ENCODE data around the gene LSR. TPM values are rescaled to one million over a fixed set of nuclear protein-coding genes. Genes with fewer than 3 reads are reported as not detected.
A peak's percentile ranks its signal among the peaks of the same experiment; 100 is the strongest.
"Not testable (repeated sequence)": the region's sequence is repeated elsewhere in the genome, so short reads cannot be mapped to it uniquely, and the experiment has no call there.

Gene LSR
- total RNA-seq, 1 donor from 2014 or later: 5.4 TPM

DNA sequence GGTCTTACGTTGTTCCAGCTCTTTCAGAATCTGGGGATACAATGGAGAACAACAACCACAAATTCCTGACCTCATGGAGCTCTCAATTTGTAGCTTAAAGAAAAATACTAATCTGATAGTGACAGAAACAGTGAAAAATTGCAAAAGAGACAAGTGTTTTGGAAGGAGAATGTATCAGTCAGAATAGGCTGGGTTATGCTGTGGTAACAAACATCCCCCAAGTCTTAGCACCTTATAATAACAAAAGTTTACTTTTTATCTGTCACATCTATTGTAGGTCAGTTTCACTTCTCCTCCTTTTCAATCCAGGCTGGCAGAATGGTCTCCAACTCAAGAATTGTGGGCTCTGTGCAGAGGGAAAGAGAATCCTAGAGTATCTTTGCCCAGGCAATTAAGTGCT lies 29.8 kb upstream of the LSR start:
- Mint-ChIP-seq H3K36me3 (ENCODE audit: unreplicated experiment) (no peaks in the 10 kb centered on the region), H3K9me3 (ENCODE audit: unreplicated experiment) (peaks cover 4% of the 10 kb centered on the region), H3K27me3 (ENCODE audit: unreplicated experiment) (no peaks in the 10 kb centered on the region), H3K4me1 (ENCODE audit: low read depth, unreplicated experiment) (no peaks in the 10 kb centered on the region), H3K4me3 (ENCODE audit: unreplicated experiment) (peak overlapping the region; percentile 11), H3K27ac (ENCODE audit: unreplicated experiment) (no peak overlapping the region)
- TF ChIP-seq, protein P1, sequence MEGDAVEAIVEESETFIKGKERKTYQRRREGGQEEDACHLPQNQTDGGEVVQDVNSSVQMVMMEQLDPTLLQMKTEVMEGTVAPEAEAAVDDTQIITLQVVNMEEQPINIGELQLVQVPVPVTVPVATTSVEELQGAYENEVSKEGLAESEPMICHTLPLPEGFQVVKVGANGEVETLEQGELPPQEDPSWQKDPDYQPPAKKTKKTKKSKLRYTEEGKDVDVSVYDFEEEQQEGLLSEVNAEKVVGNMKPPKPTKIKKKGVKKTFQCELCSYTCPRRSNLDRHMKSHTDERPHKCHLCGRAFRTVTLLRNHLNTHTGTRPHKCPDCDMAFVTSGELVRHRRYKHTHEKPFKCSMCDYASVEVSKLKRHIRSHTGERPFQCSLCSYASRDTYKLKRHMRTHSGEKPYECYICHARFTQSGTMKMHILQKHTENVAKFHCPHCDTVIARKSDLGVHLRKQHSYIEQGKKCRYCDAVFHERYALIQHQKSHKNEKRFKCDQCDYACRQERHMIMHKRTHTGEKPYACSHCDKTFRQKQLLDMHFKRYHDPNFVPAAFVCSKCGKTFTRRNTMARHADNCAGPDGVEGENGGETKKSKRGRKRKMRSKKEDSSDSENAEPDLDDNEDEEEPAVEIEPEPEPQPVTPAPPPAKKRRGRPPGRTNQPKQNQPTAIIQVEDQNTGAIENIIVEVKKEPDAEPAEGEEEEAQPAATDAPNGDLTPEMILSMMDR (IDR thresholded peaks at IDR 0.05; ENCODE audit: partially characterized antibody, unreplicated experiment): no peak
- no peak for DNase-seq

DNA sequence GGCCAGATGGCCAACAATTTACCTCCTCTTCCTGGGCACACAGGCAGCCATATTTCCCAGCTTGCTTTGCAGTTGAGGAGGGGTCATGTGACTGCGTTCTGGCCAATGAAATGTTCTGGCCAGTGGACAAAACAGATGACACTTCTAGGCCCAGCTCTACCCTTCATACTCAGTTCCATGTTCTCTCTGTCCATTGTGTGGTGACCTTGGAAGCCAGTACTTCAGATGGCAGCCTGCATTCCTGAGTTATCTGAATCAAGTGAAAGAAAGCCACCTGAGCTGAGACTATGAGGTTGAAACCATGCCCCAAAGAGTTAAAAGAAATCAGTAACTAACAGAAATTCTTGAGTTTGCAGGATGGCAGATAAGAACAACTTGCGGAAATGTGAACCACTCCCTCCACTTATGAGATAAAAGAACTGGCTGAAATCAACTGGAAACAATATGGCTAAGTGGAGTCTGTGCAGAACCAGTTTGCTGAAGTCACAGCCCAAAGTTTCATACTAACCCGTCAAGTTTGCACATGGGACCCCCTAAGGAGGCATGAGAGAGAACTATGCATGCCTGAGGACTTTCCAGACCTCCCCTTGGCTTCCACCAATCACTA lies 28.4 kb upstream of the LSR start:
- Mint-ChIP-seq H3K36me3 (ENCODE audit: unreplicated experiment) (no peaks in the 10 kb centered on the region), H3K4me1 (ENCODE audit: low read depth, unreplicated experiment) (no peaks in the 10 kb centered on the region), H3K27me3 (ENCODE audit: unreplicated experiment) (no peaks in the 10 kb centered on the region), H3K9me3 (ENCODE audit: unreplicated experiment) (peaks cover 3% of the 10 kb centered on the region), H3K4me3 (ENCODE audit: unreplicated experiment) (no peak overlapping the region), H3K27ac (ENCODE audit: unreplicated experiment) (no peak overlapping the region)
- TF ChIP-seq, protein P1 (IDR thresholded peaks at IDR 0.05; ENCODE audit: partially characterized antibody, unreplicated experiment): no peak
- no peak for DNase-seq

DNA sequence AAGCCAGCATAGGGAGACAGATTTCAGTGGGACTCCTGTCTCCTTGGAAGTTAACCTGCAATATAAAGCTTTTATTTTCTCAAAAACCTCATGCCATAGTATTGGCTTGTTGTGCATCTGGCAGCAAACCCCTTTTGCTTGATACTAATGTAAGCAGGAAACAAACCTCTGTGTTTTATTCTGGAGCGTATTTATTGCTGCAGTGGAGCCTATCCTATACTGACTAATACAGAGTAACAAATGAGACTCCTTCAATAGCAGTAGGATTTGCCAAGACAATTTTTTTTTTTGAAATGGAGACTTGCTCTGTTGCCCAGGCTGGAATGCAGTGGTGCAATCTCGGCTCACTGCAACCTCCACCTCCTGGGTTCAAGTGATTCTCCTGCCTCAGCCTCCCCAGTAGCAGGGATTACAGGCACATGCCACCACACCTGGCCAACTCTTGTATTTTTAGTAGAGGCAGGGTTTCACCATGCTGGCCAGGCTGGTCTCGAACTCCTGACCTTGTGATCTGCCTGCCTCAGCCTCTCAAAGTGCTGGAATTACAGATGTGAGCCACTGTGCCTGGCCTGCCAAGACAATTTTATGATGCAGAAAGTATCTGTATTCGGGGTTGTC lies 27.7 kb upstream of the LSR start:
- H3K9me3 Mint-ChIP-seq (ENCODE audit: unreplicated experiment); H3K27ac Mint-ChIP-seq (ENCODE audit: unreplicated experiment); H3K4me1 Mint-ChIP-seq (ENCODE audit: low read depth, unreplicated experiment); H3K27me3 Mint-ChIP-seq (ENCODE audit: unreplicated experiment); DNase-seq; H3K4me3 Mint-ChIP-seq (ENCODE audit: unreplicated experiment); H3K36me3 Mint-ChIP-seq (ENCODE audit: unreplicated experiment): not testable (repeated sequence)

DNA sequence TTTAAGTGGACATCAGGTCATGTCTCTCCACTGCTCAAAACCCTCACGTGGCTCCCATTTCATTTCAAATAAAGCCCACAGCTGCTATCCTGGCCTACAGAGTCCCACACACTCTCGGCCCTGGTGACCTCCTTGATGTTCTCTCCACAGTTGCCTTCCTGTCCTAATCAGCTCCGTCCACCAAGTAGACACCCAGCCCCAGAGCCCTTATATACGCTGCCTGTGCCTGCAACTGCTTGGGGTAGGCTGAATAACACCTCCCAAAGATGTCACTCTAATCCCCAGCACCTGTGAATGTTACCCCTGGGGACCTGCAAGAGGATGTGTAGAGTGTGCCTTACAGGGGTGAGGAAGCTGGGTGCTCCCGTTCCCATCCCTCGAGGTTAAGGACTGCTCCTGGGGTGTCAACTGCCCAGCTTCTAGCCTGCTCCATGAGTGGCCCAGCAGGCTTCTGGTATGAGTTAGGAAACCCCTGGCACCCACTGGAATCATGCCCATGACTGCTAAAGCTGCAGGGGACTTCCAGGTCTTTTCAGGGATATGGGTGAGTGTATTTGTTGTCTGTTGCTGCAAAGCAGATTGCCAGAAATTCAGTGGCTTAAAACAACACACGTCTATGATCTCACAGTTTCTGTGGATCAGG lies 26.3 kb upstream of the LSR start:
- H3K4me1 Mint-ChIP-seq (ENCODE audit: low read depth, unreplicated experiment): no peaks in the 10 kb centered on the region
- H3K4me3 Mint-ChIP-seq (ENCODE audit: unreplicated experiment): no peak overlapping the region
- TF ChIP-seq, protein P1 (IDR thresholded peaks at IDR 0.05; ENCODE audit: partially characterized antibody, unreplicated experiment): no peak
- H3K36me3 Mint-ChIP-seq (ENCODE audit: unreplicated experiment): no peaks in the 10 kb centered on the region
- peaks cover 4% of the 10 kb centered on the region for H3K9me3 Mint-ChIP-seq (ENCODE audit: unreplicated experiment)
- no peak overlapping the region for H3K27ac Mint-ChIP-seq (ENCODE audit: unreplicated experiment)
- DNase-seq: no peak
- H3K27me3 Mint-ChIP-seq (ENCODE audit: unreplicated experiment): no peaks in the 10 kb centered on the region

DNA sequence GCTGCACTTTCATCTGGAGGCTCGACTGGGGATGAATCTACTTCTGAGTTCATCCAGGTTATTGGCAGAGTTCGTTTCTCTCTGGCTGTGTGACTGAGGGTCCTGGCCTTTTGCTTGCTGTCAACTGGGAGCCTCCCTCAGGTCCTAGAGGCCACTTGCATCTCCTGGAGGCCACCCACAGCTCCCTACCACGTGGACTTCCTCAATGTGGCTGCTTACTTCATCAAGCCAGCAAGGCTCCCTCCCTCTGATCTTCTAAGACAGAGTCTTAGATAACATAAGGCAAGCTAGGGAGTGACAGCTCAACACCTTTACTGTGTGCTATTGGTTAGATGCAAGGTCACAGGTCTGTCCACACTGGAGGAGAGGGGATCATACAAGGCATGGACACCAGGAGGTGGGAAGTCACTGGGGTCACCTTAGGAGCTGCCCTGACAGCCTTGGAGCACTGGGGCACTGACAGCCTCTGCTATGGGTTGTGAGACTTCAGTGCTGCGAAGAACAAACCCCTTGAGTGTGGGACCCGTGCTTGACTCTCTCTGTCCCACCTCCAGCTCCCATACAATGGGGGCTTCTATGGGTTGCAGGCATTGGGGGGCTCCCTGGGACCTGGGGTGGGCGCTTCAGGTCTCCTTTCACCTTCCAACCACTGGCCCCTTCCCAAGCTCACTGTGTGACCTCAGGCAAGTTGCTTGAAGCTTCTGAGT lies 25.6 kb upstream of the LSR start:
- peaks cover 4% of the 10 kb centered on the region for H3K9me3 Mint-ChIP-seq (ENCODE audit: unreplicated experiment)
- H3K36me3 Mint-ChIP-seq (ENCODE audit: unreplicated experiment): no peaks in the 10 kb centered on the region
- TF ChIP-seq, protein P1 (IDR thresholded peaks at IDR 0.05; ENCODE audit: partially characterized antibody, unreplicated experiment): no peak
- DNase-seq: no peak
- H3K4me1 Mint-ChIP-seq (ENCODE audit: low read depth, unreplicated experiment): no peaks in the 10 kb centered on the region
- H3K27me3 Mint-ChIP-seq (ENCODE audit: unreplicated experiment): no peaks in the 10 kb centered on the region
- no peak overlapping the region for H3K27ac Mint-ChIP-seq (ENCODE audit: unreplicated experiment)
- no peak overlapping the region for H3K4me3 Mint-ChIP-seq (ENCODE audit: unreplicated experiment)
